Hepatocyte (in vitro differentiated cells): ENCODE results near the gene CCM2.

Experiments
- CTCF ChIP-seq: fragments of 200-600 bp; sonication (generic); IDR thresholded peaks from 2 replicates; pipeline ENCODE4 v1.5.1; 2016; ENCODE audit warnings: antibody characterized with exemption, mild to moderate bottlenecking; ENCODE audit not compliant: poor library complexity
- EZH2 ChIP-seq: fragments of 200-600 bp; sonication (generic); IDR thresholded peaks from 2 replicates; pipeline ENCODE4 v1.6.1; 2016; ENCODE audit warnings: antibody characterized with exemption, mild to moderate bottlenecking, borderline replicate concordance

- TF ChIP-seq CTCF (no peak), EZH2 (no peak)
Observed at GRCh38 chr7:45119550-45119949, 119.5 kb downstream of the CCM2 start.
